Measurements from ENCODE around the gene NDST3. TPM values are rescaled to one million over a fixed set of nuclear protein-coding genes. Genes with fewer than 3 reads are reported as not detected.
A peak's percentile ranks its signal among the peaks of the same experiment; 100 is the strongest.
"Not testable (repeated sequence)": the region's sequence is repeated elsewhere in the genome, so short reads cannot be mapped to it uniquely, and the experiment has no call there.

Gene NDST3
- total RNA-seq, 1 donor from 2014 or later = 0.49 TPM

GRCh38 chr4:118290951-118291350, 256.7 kb downstream of the NDST3 start:
- peaks cover 7% of the 10 kb centered on the region for H3K4me1 ChIP-seq
- H2AFZ ChIP-seq (replicated peaks) = no peak overlapping the region
- no peak for TF ChIP-seq CTCF (IDR thresholded peaks at IDR 0.05)
- TF ChIP-seq EZH2phosphoT487 (IDR thresholded peaks at IDR 0.05) = no peak
- TF ChIP-seq EZH2 (IDR thresholded peaks at IDR 0.05) = no peak
- no peak for DNase-seq (ENCODE audit: low spot score)
- H3F3A ChIP-seq (ENCODE audit: low read depth) = no peaks in the 10 kb centered on the region
- no peaks in the 10 kb centered on the region for H3K79me2 ChIP-seq (ENCODE audit: low read depth)
- H3K4me3 Mint-ChIP-seq = no peak overlapping the region
- H3K4me3 ChIP-seq = no peak overlapping the region
- no peaks in the 10 kb centered on the region for H3K9me3 Mint-ChIP-seq
- H4K20me1 ChIP-seq (ENCODE audit: low read depth) = no peaks in the 10 kb centered on the region
- H3K27me3 ChIP-seq = no peaks in the 10 kb centered on the region
- no peak overlapping the region for H3K9ac ChIP-seq
- H3K27ac ChIP-seq = no peak overlapping the region
- no peaks in the 10 kb centered on the region for H3K36me3 ChIP-seq
- H3K9me3 ChIP-seq (ENCODE audit: low read depth) = no peaks in the 10 kb centered on the region
- H3K27ac Mint-ChIP-seq = no peak overlapping the region
- H3K36me3 Mint-ChIP-seq = no peaks in the 10 kb centered on the region
- no peak overlapping the region for H3K4me2 ChIP-seq
- H3K4me1 Mint-ChIP-seq = peaks cover 5% of the 10 kb centered on the region
- H3K27me3 Mint-ChIP-seq (ENCODE audit: insufficient read depth, low read depth) = no peaks in the 10 kb centered on the region

- Histone ChIP-seq H3K36me3 (no peaks in the 10 kb centered on the region), H3K4me1 (peaks cover 7% of the 10 kb centered on the region), H3K9ac (no peak overlapping the region), H3F3A (ENCODE audit: low read depth) (no peaks in the 10 kb centered on the region), H4K20me1 (ENCODE audit: low read depth) (no peaks in the 10 kb centered on the region), H3K9me3 (ENCODE audit: low read depth) (no peaks in the 10 kb centered on the region), H2AFZ (replicated peaks) (no peak overlapping the region), H3K79me2 (ENCODE audit: low read depth) (no peaks in the 10 kb centered on the region), H3K4me3 (no peak overlapping the region), H3K4me2 (no peak overlapping the region), H3K27ac (no peak overlapping the region), H3K27me3 (no peaks in the 10 kb centered on the region)
- H3K4me1 Mint-ChIP-seq = no peaks in the 10 kb centered on the region
- no peak overlapping the region for H3K4me3 Mint-ChIP-seq
- H3K9me3 Mint-ChIP-seq = no peaks in the 10 kb centered on the region
- no peaks in the 10 kb centered on the region for H3K27me3 Mint-ChIP-seq (ENCODE audit: insufficient read depth, low read depth)
- no peak for TF ChIP-seq CTCF (IDR thresholded peaks at IDR 0.05)
- no peak for TF ChIP-seq EZH2 (IDR thresholded peaks at IDR 0.05)
- TF ChIP-seq EZH2phosphoT487 (IDR thresholded peaks at IDR 0.05) = no peak
- no peaks in the 10 kb centered on the region for H3K36me3 Mint-ChIP-seq
- no peak for DNase-seq (ENCODE audit: low spot score)
- no peak overlapping the region for H3K27ac Mint-ChIP-seq
Observed at GRCh38 chr4:118296729-118297128, 262.4 kb downstream of the NDST3 start.

GRCh38 chr4:118299619-118300018, 265.3 kb downstream of the NDST3 start:
- H3K79me2 ChIP-seq (ENCODE audit: low read depth); H3K4me1 ChIP-seq; H3K4me3 Mint-ChIP-seq; H3K4me1 Mint-ChIP-seq; H3K36me3 Mint-ChIP-seq; H3K9ac ChIP-seq; H4K20me1 ChIP-seq (ENCODE audit: low read depth); H3K27me3 Mint-ChIP-seq (ENCODE audit: insufficient read depth, low read depth); H3K27me3 ChIP-seq; H3F3A ChIP-seq (ENCODE audit: low read depth); H3K27ac Mint-ChIP-seq; H2AFZ ChIP-seq (replicated peaks); H3K4me2 ChIP-seq; H3K4me3 ChIP-seq; H3K9me3 Mint-ChIP-seq; H3K36me3 ChIP-seq; DNase-seq (ENCODE audit: low spot score); H3K27ac ChIP-seq; H3K9me3 ChIP-seq (ENCODE audit: low read depth): not testable (repeated sequence)

- Mint-ChIP-seq H3K27ac (no peak overlapping the region), H3K4me1 (no peaks in the 10 kb centered on the region), H3K36me3 (no peaks in the 10 kb centered on the region), H3K9me3 (no peaks in the 10 kb centered on the region), H3K27me3 (ENCODE audit: insufficient read depth, low read depth) (no peaks in the 10 kb centered on the region), H3K4me3 (no peak overlapping the region)
- H3K9ac ChIP-seq = no peak overlapping the region
- no peaks in the 10 kb centered on the region for H3K4me1 ChIP-seq
- peak overlapping the region; percentile 56 for H2AFZ ChIP-seq (replicated peaks)
- H3K27me3 ChIP-seq = no peaks in the 10 kb centered on the region
- no peak for DNase-seq (ENCODE audit: low spot score)
- no peak overlapping the region for H3K4me3 ChIP-seq
- no peak overlapping the region for H3K4me2 ChIP-seq
- no peak overlapping the region for H3K27ac ChIP-seq
- no peaks in the 10 kb centered on the region for H4K20me1 ChIP-seq (ENCODE audit: low read depth)
- no peaks in the 10 kb centered on the region for H3K9me3 ChIP-seq (ENCODE audit: low read depth)
- no peaks in the 10 kb centered on the region for H3K79me2 ChIP-seq (ENCODE audit: low read depth)
- no peaks in the 10 kb centered on the region for H3F3A ChIP-seq (ENCODE audit: low read depth)
- TF ChIP-seq CTCF (IDR thresholded peaks at IDR 0.05) = no peak
- TF ChIP-seq EZH2 (IDR thresholded peaks at IDR 0.05) = no peak
- no peak for TF ChIP-seq EZH2phosphoT487 (IDR thresholded peaks at IDR 0.05)
- no peaks in the 10 kb centered on the region for H3K36me3 ChIP-seq
Observed at GRCh38 chr4:118307643-118308042, 273.4 kb downstream of the NDST3 start.

Small RNA genes within 50 kb of the gene (small RNA-seq; reads per million reads assigned to genes)
- not detected for gene SNORA24

All from neural progenitor cell (in vitro differentiated cells).